ENCODE data around the gene EZH2.

EZH2 gene

DNA sequence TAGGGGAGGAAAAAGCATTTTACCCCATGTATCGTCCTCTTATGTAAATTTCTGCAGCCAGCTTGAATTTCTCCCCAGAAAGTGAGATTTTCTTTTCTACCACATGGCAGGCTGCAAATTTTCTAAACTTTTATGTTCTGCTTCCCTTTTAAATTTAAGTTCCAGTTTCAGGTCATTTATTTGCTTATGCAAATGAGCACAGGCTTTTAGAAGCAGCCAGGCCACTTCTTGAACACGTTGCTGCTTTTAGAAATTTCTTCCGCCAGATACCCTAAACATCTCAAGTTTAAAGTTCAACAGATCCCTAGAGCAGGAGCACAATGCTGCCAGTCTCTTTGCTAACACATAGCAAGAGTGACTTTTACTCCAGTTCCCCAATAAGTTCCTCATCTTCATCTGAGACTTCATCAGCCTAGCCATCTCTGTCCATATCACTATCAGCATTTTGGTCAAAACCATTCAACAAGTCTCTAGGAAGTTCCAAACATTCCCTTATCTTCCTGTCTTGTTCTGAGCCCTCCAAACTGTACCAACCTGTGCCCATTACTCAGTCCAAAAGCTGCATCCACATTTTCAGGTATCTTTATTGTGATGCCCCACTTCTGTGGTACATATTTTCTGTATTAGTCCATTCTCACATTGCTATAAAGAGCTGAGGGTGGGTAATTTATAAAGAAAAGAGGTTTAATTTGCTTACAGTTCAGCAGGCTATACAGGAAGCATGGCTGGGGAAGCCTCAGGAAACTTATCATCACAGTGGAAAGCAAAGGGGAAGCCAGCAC lies 16.3 kb downstream of the EZH2 start:
- Histone ChIP-seq H3K27me3 (no peaks in the 10 kb centered on the region), H3K4me3 (ENCODE audit: low read depth in 1 of 2, low read length in 1 of 2) (no peak overlapping the region), H3K36me3 (no peaks in the 10 kb centered on the region), H3K9me3 (no peaks in the 10 kb centered on the region), H3K27ac (no peak overlapping the region), H3K4me1 (ENCODE audit: control insufficient read depth in 1 of 2, insufficient read depth in 1 of 2, low read depth in 1 of 2, low read length in 1 of 2) (peaks cover 0 to 9% of the 10 kb centered on the region in 2 experiments)
- TF ChIP-seq, protein P1, sequence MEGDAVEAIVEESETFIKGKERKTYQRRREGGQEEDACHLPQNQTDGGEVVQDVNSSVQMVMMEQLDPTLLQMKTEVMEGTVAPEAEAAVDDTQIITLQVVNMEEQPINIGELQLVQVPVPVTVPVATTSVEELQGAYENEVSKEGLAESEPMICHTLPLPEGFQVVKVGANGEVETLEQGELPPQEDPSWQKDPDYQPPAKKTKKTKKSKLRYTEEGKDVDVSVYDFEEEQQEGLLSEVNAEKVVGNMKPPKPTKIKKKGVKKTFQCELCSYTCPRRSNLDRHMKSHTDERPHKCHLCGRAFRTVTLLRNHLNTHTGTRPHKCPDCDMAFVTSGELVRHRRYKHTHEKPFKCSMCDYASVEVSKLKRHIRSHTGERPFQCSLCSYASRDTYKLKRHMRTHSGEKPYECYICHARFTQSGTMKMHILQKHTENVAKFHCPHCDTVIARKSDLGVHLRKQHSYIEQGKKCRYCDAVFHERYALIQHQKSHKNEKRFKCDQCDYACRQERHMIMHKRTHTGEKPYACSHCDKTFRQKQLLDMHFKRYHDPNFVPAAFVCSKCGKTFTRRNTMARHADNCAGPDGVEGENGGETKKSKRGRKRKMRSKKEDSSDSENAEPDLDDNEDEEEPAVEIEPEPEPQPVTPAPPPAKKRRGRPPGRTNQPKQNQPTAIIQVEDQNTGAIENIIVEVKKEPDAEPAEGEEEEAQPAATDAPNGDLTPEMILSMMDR (IDR thresholded peaks at IDR 0.05): no peak

DNA sequence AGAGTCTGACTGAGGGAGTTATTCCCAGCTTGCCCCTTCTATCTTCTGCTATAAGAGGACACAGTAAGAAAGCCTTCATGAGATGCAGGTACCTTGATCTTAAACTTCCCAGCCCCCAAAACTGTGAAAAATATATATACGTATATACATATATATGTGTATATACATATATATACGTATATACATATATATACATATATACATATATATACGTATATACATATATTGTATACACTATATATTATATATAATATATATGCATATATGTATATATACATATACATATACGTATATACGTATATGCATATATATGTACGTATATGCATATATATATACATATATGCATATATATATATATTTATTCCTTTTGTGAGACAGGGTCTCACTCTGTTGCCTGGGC lies 17.7 kb downstream of the EZH2 start:
- Histone ChIP-seq H3K4me3 (ENCODE audit: low read depth in 1 of 2, low read length in 1 of 2) (no peak overlapping the region), H3K27me3 (no peaks in the 10 kb centered on the region), H3K4me1 (ENCODE audit: control insufficient read depth in 1 of 2, insufficient read depth in 1 of 2, low read depth in 1 of 2, low read length in 1 of 2) (peaks cover 0 to 9% of the 10 kb centered on the region in 2 experiments), H3K36me3 (no peaks in the 10 kb centered on the region), H3K27ac (no peak overlapping the region), H3K9me3 (no peaks in the 10 kb centered on the region)
- TF ChIP-seq, protein P1 (IDR thresholded peaks at IDR 0.05): no peak

DNA sequence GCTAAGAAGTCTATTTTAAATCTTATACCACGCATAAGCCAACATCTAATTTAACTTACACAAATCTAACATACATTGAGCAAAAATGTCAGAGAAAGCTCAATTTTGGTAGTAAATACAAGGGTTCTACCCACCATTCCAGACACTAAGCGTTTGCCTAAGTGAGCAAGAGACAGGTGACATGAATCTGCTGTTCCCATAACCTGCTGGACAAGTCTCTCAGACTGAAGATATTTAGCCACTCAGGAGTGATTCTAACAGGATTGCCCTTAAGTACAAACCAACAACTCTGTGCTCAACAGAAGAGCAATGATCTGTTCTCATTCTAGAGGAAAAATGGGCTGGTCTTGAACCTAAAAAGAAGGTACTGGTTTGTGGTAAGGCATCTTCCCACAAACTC lies 18.8 kb downstream of the EZH2 start:
- Histone ChIP-seq H3K27me3 (no peaks in the 10 kb centered on the region), H3K27ac (no peak overlapping the region), H3K36me3 (no peaks in the 10 kb centered on the region), H3K4me3 (ENCODE audit: low read depth in 1 of 2, low read length in 1 of 2) (no peak overlapping the region), H3K9me3 (no peaks in the 10 kb centered on the region), H3K4me1 (ENCODE audit: control insufficient read depth in 1 of 2, insufficient read depth in 1 of 2, low read depth in 1 of 2, low read length in 1 of 2) (peaks cover 0 to 8% of the 10 kb centered on the region in 2 experiments)
- TF ChIP-seq, protein P1 (IDR thresholded peaks at IDR 0.05): no peak

DNA sequence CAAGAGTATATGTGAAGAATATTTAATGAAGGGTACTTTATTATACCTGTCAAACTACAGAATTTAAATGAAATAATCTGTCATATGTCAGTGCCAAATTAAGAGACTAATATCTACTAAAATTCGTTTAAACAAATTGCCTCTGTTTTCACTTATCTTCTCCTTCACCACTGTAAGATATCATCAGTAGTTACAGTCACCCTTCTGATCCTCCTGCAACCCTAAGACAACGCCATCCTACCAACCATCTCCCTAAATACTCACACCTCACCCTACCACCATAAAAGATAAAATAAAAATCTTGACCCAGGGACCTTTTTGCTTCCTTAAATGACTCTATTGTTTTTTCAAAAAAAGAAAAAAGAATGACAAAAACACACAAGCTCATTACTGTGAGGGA lies 20.8 kb downstream of the EZH2 start:
- no peak overlapping the region for H3K4me3 ChIP-seq (ENCODE audit: low read depth in 1 of 2, low read length in 1 of 2)
- no peaks in the 10 kb centered on the region for H3K4me1 ChIP-seq (ENCODE audit: control insufficient read depth in 1 of 2, insufficient read depth in 1 of 2, low read depth in 1 of 2, low read length in 1 of 2)
- TF ChIP-seq, protein P1 (IDR thresholded peaks at IDR 0.05): no peak
- H3K27ac ChIP-seq: no peak overlapping the region
- H3K36me3 ChIP-seq: no peaks in the 10 kb centered on the region
- H3K27me3 ChIP-seq: no peaks in the 10 kb centered on the region
- H3K9me3 ChIP-seq: no peaks in the 10 kb centered on the region

DNA sequence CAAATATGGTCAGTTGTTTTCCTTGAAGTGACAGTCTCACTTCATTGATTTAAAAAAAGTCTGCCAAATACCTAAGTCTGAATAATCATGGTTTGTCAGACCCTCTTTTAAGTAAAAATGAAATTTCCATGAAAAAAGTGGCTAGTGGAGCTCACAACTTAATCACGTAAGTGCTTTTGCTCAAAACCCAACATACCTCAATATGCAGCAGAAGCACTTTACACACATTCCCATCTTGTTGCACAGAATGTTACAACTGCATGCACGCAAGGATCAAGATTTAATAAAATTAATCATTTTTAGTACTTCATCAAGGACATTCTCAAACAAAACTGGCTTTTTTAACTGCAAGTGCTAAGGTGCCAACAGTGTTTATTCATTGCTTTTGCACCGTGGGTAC lies 21.6 kb downstream of the EZH2 start:
- TF ChIP-seq, protein P1 (IDR thresholded peaks at IDR 0.05): no peak
- Histone ChIP-seq H3K9me3 (no peaks in the 10 kb centered on the region), H3K36me3 (no peaks in the 10 kb centered on the region), H3K27ac (no peak overlapping the region), H3K27me3 (no peaks in the 10 kb centered on the region), H3K4me1 (ENCODE audit: control insufficient read depth in 1 of 2, insufficient read depth in 1 of 2, low read depth in 1 of 2, low read length in 1 of 2) (no peaks in the 10 kb centered on the region), H3K4me3 (ENCODE audit: low read depth in 1 of 2, low read length in 1 of 2) (no peak overlapping the region)

All from neutrophil (primary cell).